Osteoblast (primary cell): ENCODE results near the gene CHORDC1. TPM values are rescaled to one million over a fixed set of nuclear protein-coding genes. Genes with fewer than 3 reads are reported as not detected.

Source experiments
- DNase-seq: peaks from one replicate; pipeline ENCODE4 v3.0.0; 2011; ENCODE audit warnings: low spot score, mixed read lengths; ENCODE audit not compliant: insufficient read length; ENCODE audit errors: missing footprints
- H2AFZ ChIP-seq: 2 replicates; pipeline ENCODE4 v1.6.0; 2011; ENCODE audit warnings: mild to moderate bottlenecking, low read length
- H3K27ac ChIP-seq: 2 replicates; pipeline ENCODE4 v1.5.1; 2011; ENCODE audit warnings: mild to moderate bottlenecking, low read depth, low read length, moderate library complexity
- H3K27me3 ChIP-seq: 2 replicates; pipeline ENCODE4 v1.6.0; 2012; ENCODE audit warnings: mild to moderate bottlenecking, control low read depth, inconsistent platforms, low read length, moderate library complexity; ENCODE audit not compliant: insufficient read depth
- H3K36me3 ChIP-seq: 2 replicates; pipeline ENCODE4 v1.5.1; 2011; ENCODE audit warnings: mild to moderate bottlenecking, low read length, control low read depth, moderate library complexity; ENCODE audit not compliant: insufficient read depth
- H3K4me1 ChIP-seq: 2 replicates; pipeline ENCODE4 v1.5.1; 2011; ENCODE audit warnings: mild to moderate bottlenecking, low read length, control low read depth, moderate library complexity; ENCODE audit not compliant: insufficient read depth
- H3K4me2 ChIP-seq: 2 replicates; pipeline ENCODE4 v1.6.0; 2011; ENCODE audit warnings: mild to moderate bottlenecking, low read length; ENCODE audit not compliant: insufficient read depth
- H3K4me3 ChIP-seq: fragments of 200-600 bp; sonication (generic); 3 replicates; pipeline ENCODE4 v1.5.1; 2012; ENCODE audit warnings: mild to moderate bottlenecking, low read length, inconsistent platforms; ENCODE audit not compliant: insufficient read depth
- H3K79me2 ChIP-seq: 2 replicates; pipeline ENCODE4 v1.6.0; 2012; ENCODE audit warnings: mild to moderate bottlenecking, low read length, control low read depth, inconsistent platforms; ENCODE audit not compliant: insufficient read depth
- H3K9me3 ChIP-seq: 2 replicates; pipeline ENCODE4 v1.5.1; 2011; ENCODE audit warnings: low read depth, low read length, control low read depth
- H4K20me1 ChIP-seq: 2 replicates; pipeline ENCODE4 v1.6.0; 2012; ENCODE audit warnings: mild to moderate bottlenecking, low read length, control low read depth; ENCODE audit not compliant: insufficient read depth
- CTCF ChIP-seq: IDR thresholded peaks from 2 replicates; pipeline ENCODE4 v1.5.1; 2011; ENCODE audit warnings: mild to moderate bottlenecking, low read depth, low read length, moderate library complexity; ENCODE audit errors: extremely low read depth
- total RNA-seq: library from RNA; depleted of rRNA; stranded (reverse); fragments of >200 nt; gene quantifications from 2 replicates; pipeline ENCODE4 v1.2.3, GENCODE V29; 2012

Gene CHORDC1
- total RNA-seq, 1 donor: 17.4 TPM

GRCh38 chr11:90187839-90188238, 35.0 kb downstream of the CHORDC1 start:
- DNase-seq: no peak

GRCh38 chr11:90179923-90180322, 42.9 kb downstream of the CHORDC1 start:
- Histone ChIP-seq H3K9me3 (no peaks in the 10 kb centered on the region), H3K27me3 (no peaks in the 10 kb centered on the region), H2AFZ (no peak overlapping the region), H4K20me1 (no peaks in the 10 kb centered on the region), H3K4me3 (no peak overlapping the region), H3K79me2 (no peaks in the 10 kb centered on the region), H3K4me2 (no peak overlapping the region), H3K4me1 (no peaks in the 10 kb centered on the region), H3K36me3 (no peaks in the 10 kb centered on the region), H3K27ac (no peak overlapping the region)
- DNase-seq: no peak
- no peak for TF ChIP-seq CTCF

More at GRCh38 chr11:90187839-90188238, 35.0 kb downstream of the CHORDC1 start:
- Histone ChIP-seq H3K9me3 (no peaks in the 10 kb centered on the region), H3K79me2 (no peaks in the 10 kb centered on the region), H3K4me2 (no peak overlapping the region), H3K4me1 (no peaks in the 10 kb centered on the region), H3K36me3 (no peaks in the 10 kb centered on the region), H3K4me3 (no peak overlapping the region), H2AFZ (no peak overlapping the region), H4K20me1 (no peaks in the 10 kb centered on the region), H3K27ac (no peak overlapping the region), H3K27me3 (no peaks in the 10 kb centered on the region)
- TF ChIP-seq CTCF: no peak

GRCh38 chr11:90178751-90179150, 44.1 kb downstream of the CHORDC1 start:
- Histone ChIP-seq H3K27me3 (no peaks in the 10 kb centered on the region), H3K9me3 (no peaks in the 10 kb centered on the region), H3K27ac (no peak overlapping the region), H3K79me2 (no peaks in the 10 kb centered on the region), H3K36me3 (no peaks in the 10 kb centered on the region), H2AFZ (no peak overlapping the region), H3K4me2 (no peak overlapping the region), H3K4me1 (no peaks in the 10 kb centered on the region), H3K4me3 (no peak overlapping the region), H4K20me1 (no peaks in the 10 kb centered on the region)
- DNase-seq: no peak
- TF ChIP-seq CTCF: no peak

GRCh38 chr11:90176069-90176468, 46.8 kb downstream of the CHORDC1 start:
- H4K20me1 ChIP-seq: no peaks in the 10 kb centered on the region
- no peaks in the 10 kb centered on the region for H3K27me3 ChIP-seq
- TF ChIP-seq CTCF: no peak
- H3K27ac ChIP-seq: no peak overlapping the region
- H2AFZ ChIP-seq: no peak overlapping the region
- H3K4me1 ChIP-seq: no peaks in the 10 kb centered on the region
- no peak for DNase-seq
- H3K4me2 ChIP-seq: no peak overlapping the region
- H3K79me2 ChIP-seq: no peaks in the 10 kb centered on the region
- no peaks in the 10 kb centered on the region for H3K36me3 ChIP-seq
- H3K9me3 ChIP-seq: no peaks in the 10 kb centered on the region
- no peak overlapping the region for H3K4me3 ChIP-seq
